NCI-H1092 treated with DMSO at 0.1 percent for 48 hours (cell line): ENCODE results near the gene DLG5.

Experiments
- DNase-seq: peaks from one replicate; lab custom pipeline; 2025; lab: John Stamatoyannopoulos, UW

The DLG5 gene

GRCh38 chr10:77818378-77818777 lies 108.2 kb downstream of the DLG5 start:
- DNase-seq: no peak

DNA sequence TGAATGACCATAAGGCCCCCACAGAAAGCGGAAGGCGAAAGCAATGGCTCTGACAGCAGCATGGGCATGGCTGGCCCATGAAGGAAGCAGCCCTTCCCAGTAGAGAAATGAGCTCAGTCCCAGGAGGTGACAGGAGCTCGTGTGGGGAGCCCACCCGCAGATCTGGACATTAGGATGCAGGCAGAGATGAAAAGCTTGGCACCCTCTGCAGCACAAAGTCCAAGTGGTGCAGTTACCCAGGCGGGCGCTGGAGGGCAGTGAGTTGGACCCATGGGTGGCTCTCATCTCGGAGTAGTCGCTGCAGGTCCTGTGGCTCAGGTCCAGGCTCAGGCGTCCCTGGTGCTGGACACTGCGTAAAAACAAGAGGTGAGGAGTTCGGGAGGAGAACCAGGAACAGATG lies 109.0 kb downstream of the DLG5 start:
- no peak for DNase-seq

DNA sequence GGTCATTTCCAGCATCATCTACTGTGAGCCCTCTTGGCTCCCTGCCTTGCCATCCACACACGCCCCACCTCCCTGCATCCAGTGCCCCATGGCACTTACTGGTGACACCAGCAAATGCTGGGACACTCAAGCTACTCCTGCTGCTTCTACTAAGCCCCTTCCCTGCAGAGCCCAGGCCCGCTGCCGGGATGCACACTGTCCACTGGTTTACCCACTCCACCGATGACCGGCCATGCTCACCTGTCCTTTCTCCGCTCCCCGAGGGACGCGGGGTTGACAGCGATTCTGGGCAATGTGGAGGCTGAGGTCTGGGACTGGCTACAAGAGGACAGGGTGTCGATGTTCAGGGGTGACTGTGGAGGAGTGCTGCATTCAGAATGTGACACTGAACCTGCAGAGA lies 110.2 kb downstream of the DLG5 start:
- DNase-seq: no peak

DNA sequence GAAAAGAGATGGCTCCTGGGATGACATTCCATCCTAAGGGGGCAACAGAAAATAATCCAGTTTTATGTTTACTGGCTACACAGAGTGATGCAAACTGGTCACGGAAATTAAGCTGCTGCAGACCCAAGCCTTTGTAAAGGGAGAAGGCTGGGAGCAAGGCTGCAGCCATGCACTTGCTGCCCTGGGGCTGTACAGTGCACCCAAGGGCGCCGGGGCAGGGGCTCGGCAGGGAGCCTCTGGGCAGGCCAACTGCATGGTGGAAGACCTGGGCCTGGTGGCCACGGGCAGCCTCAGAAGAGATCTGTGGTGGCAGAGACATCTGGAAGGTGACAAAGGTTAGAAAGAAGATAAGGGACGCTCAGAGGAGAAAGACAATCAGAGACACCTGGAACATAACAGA lies 113.8 kb downstream of the DLG5 start:
- DNase-seq: no peak

- DNase-seq: no peak
Measured at GRCh38 chr10:77811831-77812430, 114.6 kb downstream of the DLG5 start.

DNA sequence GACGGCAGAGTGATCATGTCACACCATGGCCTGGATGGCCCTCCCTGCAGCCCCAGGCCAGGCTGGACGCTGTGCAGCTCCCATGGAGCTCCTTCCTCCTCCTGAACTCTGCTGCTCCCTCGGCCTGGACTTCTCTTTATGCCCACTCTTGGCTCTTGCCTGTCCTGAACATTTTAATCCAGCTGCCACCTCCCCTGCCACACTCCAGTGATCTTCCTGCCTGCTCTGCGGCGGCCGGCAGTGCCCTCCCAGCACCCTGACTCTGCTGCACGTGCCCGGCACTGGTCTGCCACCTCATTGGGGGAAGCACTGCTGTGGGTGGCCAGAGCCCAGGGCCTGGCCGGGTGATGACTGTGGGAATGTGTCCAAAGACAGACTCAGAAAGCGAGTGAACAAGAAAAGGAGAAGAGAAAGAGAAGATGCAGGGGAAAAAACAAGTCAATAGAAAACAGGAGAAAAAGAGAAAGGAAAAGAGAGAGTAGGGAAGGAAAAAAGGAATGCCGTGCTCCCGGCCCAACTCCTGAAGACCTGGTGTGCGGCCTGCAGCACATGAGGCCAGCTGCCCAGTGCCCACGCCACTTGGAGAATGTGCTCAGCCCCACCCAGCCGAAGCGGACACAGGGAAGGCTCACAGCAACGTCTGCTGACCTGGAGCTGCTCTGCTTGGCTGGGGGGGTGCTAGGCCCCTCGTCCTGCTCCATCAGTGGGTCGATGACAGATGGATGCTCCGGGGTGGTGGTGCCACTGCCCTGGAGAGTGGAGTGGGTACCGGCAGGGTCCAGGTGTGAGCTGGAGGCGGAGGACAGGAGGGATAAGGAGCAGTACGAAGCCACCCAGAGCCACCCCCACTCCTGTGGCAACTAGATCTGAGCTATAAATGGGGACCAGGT lies 115.9 kb downstream of the DLG5 start:
- DNase-seq: no peak

DNA sequence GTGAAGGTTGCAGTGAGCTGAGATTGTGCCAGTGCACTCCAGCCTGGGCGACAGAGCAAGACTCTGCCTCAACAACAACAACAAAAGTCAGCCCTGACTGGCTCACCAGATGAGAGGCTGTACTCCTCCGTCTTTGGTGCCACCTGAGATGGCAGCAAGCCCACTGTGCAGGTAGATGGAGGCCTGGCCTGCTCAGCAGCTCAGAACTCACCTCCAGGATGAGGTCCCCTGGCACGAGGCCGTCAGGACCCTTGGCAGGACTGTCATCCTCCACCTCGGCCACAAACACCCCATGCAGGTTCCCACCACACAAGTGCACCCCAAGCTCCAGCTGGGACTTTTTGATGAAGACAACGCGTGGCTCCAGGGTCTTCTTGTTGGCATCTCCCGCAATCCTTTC lies 117.2 kb downstream of the DLG5 start:
- no peak for DNase-seq

DNA sequence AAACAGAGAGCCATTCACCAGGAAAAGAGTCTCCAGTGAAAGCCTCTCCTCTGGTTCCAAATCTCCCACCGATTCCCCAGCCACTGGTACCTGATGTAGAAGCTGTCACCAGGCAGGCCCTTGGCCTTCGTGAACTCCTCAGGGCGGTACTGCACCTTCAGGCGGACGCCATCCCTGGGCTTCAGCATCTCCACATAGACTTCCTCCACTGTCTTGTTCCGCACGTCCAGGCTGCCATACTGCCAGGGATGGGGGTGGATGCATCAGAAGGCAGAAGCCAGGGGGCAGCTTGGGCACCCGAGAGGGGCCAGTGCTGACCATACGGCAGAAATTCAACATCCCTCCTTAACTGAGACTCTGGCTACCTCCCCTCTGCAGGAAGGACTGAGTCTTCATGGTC lies 118.8 kb downstream of the DLG5 start:
- no peak for DNase-seq

DNA sequence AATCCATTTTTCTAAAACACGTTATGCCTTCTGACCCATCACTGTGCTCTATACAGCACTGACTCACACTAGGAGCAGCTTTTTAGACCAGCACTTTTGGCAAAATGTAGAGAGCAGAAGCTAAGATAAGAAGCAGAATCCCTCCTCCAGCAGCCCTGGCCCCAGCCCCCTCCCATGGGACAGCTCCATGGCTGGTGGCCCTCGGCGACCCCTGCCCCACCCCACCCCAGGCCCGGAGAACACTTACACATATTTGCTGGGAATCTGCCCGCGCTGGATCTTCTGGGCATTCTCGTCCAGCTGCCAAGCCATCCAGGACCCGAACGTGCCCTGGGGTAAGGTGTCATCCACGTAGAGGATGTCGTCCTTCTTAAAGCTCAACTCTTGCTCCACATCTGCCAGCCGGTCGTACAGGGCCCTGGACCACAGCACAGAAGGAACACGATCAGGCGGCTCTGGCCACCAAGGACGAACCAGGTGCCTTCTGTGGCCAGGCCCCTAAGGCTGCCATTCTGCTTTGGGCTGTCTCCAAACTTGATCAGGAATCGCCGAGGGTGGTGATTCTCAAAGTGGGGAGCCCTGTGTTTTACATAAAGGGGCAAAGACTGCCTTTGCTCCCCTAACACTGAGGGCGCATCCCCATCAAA lies 119.9 kb downstream of the DLG5 start:
- DNase-seq: no peak

DNA sequence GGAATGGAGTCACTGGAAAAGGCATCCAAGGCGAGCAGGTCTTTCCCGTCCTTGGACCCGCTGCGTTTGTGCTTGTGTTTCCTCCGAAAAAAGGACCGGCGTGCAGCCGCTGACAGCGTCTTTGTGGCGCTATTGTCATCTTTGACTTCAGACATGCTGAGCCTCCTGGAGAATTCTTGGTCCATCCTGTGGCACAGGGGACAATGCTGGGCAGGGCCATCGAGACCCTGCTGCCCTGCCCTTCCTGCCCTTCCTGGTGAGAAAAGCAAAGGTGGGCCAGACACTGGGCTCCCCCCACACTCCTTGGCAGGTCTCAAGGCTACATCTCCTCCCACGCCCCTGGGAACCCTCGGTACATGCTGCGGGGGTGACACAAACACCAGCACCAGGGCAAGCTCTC lies 120.9 kb downstream of the DLG5 start:
- DNase-seq: no peak

- no peak for DNase-seq
Measured at GRCh38 chr10:77804371-77804770, 122.2 kb downstream of the DLG5 start.

DNA sequence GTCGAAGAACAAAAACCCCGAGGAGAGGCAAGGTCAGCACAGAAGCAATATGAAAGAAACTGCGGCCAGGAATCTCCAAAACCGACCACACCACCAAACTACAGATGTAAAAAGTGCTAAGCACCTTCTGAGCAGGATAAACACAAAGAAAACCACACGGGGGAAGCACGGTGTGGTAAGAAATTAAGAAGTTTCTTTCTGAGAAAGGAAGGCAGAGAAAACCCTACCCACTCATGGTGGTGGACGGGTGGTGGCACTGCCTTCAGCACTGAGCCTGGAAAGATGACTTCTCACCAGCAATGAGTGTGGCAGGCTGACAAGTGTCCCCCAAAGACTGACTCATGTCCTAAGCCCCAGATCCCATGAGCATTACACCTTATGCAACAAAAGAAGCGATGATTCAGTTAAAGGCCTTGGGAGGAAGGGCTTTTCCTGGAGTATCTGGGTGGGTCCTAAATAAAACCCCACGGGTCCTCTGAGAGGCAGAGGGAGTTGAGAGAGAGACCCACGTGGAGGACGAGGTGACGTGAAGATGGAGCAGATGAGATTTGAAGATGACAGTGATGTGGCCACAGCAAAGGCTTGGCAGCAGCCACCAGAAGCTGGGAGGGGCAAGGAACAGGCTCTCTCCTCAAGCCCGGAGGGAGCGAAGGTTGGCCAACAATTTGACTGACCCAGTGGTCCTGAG lies 124.9 kb downstream of the DLG5 start:
- DNase-seq: no peak

- DNase-seq: no peak
Measured at GRCh38 chr10:77800738-77801266, 125.8 kb downstream of the DLG5 start.

GRCh38 chr10:77800320-77800719 lies 126.2 kb downstream of the DLG5 start:
- DNase-seq: no peak

DNA sequence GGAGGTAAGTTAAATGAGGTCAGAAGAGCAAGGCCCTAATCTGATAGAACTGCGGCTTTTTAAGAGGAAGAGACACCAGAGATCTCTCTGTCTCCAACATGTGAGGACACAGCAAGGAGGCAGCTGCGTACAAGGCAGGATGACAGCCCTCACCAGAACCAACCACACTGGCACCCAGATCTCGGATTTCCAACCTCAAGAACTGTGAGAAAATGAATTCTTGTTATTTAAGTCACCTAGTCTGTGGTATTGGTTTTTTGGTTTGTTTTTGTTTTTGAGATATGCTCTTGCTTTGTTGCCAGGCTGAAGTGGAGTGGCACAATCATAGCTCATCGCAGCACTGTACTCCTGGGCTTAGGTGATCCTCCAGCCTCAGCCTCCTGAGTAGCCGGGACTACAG lies 127.2 kb downstream of the DLG5 start:
- no peak for DNase-seq

GRCh38 chr10:77798940-77799339 lies 127.6 kb downstream of the DLG5 start:
- no peak for DNase-seq

- DNase-seq: no peak
Measured at GRCh38 chr10:77796311-77796915, 130.1 kb downstream of the DLG5 start.

DNA sequence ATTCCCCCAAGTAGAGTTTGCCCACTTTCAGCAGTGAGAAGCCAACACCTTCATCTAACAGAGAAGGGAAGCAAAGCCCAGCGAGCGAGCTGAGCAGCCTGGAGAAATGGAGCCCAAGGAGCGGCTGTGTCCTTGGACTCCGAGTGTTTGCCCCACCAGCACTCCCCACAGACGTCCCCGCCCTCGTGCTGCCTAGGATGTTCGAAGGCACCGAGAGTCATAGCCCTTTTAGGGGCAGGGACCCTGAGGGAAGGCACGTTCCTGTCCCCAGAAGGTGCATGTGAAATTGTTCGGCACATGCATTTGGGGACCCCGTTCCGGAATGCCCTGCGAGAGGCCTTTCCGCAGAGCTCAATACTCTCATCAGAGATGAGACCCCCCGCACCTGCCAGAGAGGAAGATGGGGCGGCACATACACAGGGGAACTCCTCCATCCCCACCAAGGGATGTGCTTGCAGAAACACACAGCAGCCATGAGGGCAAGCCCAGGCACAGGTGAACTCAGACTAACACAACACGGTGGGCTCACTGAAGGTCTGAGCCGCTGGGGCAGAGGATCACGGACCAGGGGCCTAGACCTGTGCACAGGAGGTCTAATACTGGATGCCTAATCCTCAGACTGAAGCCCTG lies 131.0 kb downstream of the DLG5 start:
- DNase-seq: no peak

DNA sequence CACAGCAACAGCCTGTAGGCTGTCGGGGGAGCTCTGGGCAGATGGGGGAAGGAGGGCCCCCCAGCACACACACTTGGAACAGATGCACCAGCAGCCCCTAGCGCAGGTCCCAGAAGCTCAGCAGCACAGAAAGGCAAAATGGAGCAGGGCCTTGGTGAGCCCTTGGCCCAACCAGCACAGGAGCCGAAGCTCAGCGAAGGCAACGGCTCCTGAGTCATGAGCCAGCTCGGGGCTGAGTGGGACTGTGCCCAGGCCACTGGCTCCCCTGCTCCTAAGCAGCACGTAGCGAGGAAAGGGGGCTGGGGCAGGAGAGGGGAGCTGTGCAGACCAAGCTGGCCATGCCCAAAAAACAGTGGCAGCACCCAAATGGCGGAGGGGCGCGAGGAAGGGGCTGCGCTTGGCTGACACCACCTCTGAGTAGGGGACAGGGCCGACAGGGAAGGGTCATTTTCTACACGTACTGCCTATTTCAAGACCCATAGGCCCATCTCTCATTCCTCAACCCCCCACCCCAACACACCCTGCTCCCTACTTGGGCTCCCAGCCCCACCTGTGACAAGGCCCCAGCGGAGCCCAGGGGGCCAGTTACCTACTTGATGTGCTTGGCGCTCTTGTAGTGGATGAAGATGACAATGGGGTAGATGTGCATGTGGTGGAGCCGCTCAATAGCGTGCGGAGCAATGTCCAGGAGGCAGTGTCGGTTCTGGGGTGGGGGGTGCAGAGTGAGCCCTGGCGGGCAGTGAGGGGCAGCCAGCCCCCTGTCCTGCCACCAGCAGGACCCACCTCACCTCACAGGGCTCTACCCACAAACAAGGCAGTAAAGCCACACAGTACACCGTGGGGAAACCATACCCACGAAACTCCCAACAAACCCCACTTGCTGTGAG lies 132.1 kb downstream of the DLG5 start:
- DNase-seq: no peak

DNA sequence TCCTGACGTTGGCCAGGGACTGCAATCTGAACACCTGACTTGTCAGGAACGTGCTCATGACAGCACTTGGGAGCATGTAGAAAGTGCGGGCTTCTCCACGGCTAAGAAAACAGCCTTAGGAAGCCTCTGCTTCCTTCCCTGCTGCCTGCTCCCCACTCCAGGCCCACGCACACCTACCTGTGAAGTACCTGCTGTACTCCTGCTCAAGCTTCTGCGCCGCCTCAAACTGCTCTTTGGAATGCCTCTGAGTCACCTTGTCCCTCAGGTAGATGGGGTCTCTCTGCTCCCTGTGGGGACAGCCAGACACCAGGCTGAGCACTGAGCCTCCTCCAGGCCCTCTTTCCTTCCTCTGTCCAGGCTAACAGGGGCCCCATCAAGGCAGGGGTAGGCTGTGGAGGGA lies 132.7 kb downstream of the DLG5 start:
- DNase-seq: no peak
